ENCODE results near the gene AQP2. TPM values are rescaled to one million over a fixed set of nuclear protein-coding genes. Genes with fewer than 3 reads are reported as not detected.

AQP2 gene
- total and polyA plus RNA-seq, 2 donors (not counting 1 experiment from before 2014, with no cell fraction given): not detected

GRCh38 chr12:49946086-49946485 lies 4.5 kb upstream of the AQP2 start:
- intact Hi-C loops (cut with micrococcal nuclease): no loop called here
- Histone ChIP-seq H3K27me3 (replicated peaks in 1 of 4; ENCODE audit: control extremely low read depth in 1 of 4, control insufficient read depth in 3 of 4, insufficient read depth in 4 of 4, low read length in 3 of 4) (peaks cover 0 to 9% (median 4%) of the 10 kb centered on the region in 4 experiments), H3K36me3 (replicated peaks in 1 of 2; ENCODE audit: control extremely low read depth in 1 of 2, control insufficient read depth in 1 of 2, extremely low read depth in 1 of 2, insufficient read depth in 2 of 2, low read length in 1 of 2) (no peaks in the 10 kb centered on the region), H3K79me2 (ENCODE audit: control insufficient read depth, insufficient read depth, low read length) (no peaks in the 10 kb centered on the region), H3K27ac (ENCODE audit: low read length in 2 of 2) (no peak overlapping the region), H4K20me1 (ENCODE audit: control insufficient read depth, insufficient read depth, low read length, poor library complexity, severe bottlenecking) (no peaks in the 10 kb centered on the region), H3K4me1 (ENCODE audit: control insufficient read depth in 2 of 2, insufficient read depth in 2 of 2, low read length in 2 of 2) (peaks cover 0 to 8% of the 10 kb centered on the region in 2 donors), H3K9ac (ENCODE audit: low read length) (no peak overlapping the region), H2AFZ (ENCODE audit: insufficient read depth, low read depth, low read length, poor library complexity, severe bottlenecking) (peak overlapping the region; percentile 75), H3K4me2 (replicated peaks; ENCODE audit: low read depth, low read length, poor library complexity, severe bottlenecking) (no peak overlapping the region), H3K9me3 (ENCODE audit: control extremely low read depth in 1 of 3, control insufficient read depth in 2 of 3, insufficient read depth in 1 of 3, low read length in 2 of 3) (no peaks in the 10 kb centered on the region), H3K4me3 (ENCODE audit: control extremely low read depth in 1 of 5, extremely low read depth in 1 of 5, insufficient read depth in 1 of 5, low read depth in 2 of 5, low read length in 4 of 5) (no peak overlapping the region)
- no peaks in the 10 kb centered on the region for H3K9me3 Mint-ChIP-seq (ENCODE audit: insufficient read depth)
- ChIA-PET POLR2A (no interaction called here), CTCF (interaction anchor here (0.6 to 2.6 kb wide), 16 partner anchors 9 to 1439 kb away, joined by 3 to 21 read pairs (median 6); partner anchors contain the start of genes AQP5 and SMARCD1)
- DNase-seq (no peak), ATAC-seq (ENCODE audit: low read depth) (no peak)
- WGBS (ENCODE audit: insufficient coverage): 82% methylated on average over 6 of the region's 9 CpGs
- H3K27ac Mint-ChIP-seq: no peak overlapping the region
- H3K4me1 Mint-ChIP-seq: peaks cover 15% of the 10 kb centered on the region
- H3K4me3 Mint-ChIP-seq: no peak overlapping the region
- peaks cover 9% of the 10 kb centered on the region for H3K27me3 Mint-ChIP-seq
- TF ChIP-seq EZH2 (IDR thresholded peaks at IDR 0.05; ENCODE audit: borderline replicate concordance, insufficient read depth, low read depth, low read length, poor library complexity, severe bottlenecking) (no peak), CTCF (IDR thresholded peaks at IDR 0.05) (no peak)

- H3K4me3 ChIP-seq (ENCODE audit: control extremely low read depth in 1 of 5, extremely low read depth in 1 of 5, insufficient read depth in 1 of 5, low read depth in 2 of 5, low read length in 4 of 5): no peak overlapping the region
- H3K27me3 Mint-ChIP-seq: peaks cover 9% of the 10 kb centered on the region
These were observed 4.0 kb upstream of the AQP2 start for GRCh38 chr12:49946497-49946896.

More at GRCh38 chr12:49946497-49946896, 4.0 kb upstream of the AQP2 start:
- Histone ChIP-seq H3K9me3 (ENCODE audit: control extremely low read depth in 1 of 3, control insufficient read depth in 2 of 3, insufficient read depth in 1 of 3, low read length in 2 of 3) (no peaks in the 10 kb centered on the region), H3K27me3 (replicated peaks in 1 of 4; ENCODE audit: control extremely low read depth in 1 of 4, control insufficient read depth in 3 of 4, insufficient read depth in 4 of 4, low read length in 3 of 4) (peaks cover 0 to 9% (median 4%) of the 10 kb centered on the region in 4 experiments), H4K20me1 (ENCODE audit: control insufficient read depth, insufficient read depth, low read length, poor library complexity, severe bottlenecking) (no peaks in the 10 kb centered on the region), H3K79me2 (ENCODE audit: control insufficient read depth, insufficient read depth, low read length) (no peaks in the 10 kb centered on the region), H3K9ac (ENCODE audit: low read length) (no peak overlapping the region), H3K4me1 (ENCODE audit: control insufficient read depth in 2 of 2, insufficient read depth in 2 of 2, low read length in 2 of 2) (peaks cover 0 to 8% of the 10 kb centered on the region in 2 donors), H3K27ac (ENCODE audit: low read length in 2 of 2) (no peak overlapping the region), H3K4me2 (replicated peaks; ENCODE audit: low read depth, low read length, poor library complexity, severe bottlenecking) (no peak overlapping the region), H3K36me3 (replicated peaks in 1 of 2; ENCODE audit: control extremely low read depth in 1 of 2, control insufficient read depth in 1 of 2, extremely low read depth in 1 of 2, insufficient read depth in 2 of 2, low read length in 1 of 2) (no peaks in the 10 kb centered on the region), H2AFZ (ENCODE audit: insufficient read depth, low read depth, low read length, poor library complexity, severe bottlenecking) (no peak overlapping the region)
- CTCF ChIA-PET: interaction anchor here (0.6 to 2.6 kb wide), 12 partner anchors 9 to 1099 kb away, joined by 3 to 21 read pairs (median 6); partner anchors contain the start of gene AQP5
- 96% methylated on average over 3 of the region's 3 CpGs for WGBS (ENCODE audit: insufficient coverage)
- TF ChIP-seq CTCF (IDR thresholded peaks at IDR 0.05): no peak
- no peak for TF ChIP-seq EZH2 (IDR thresholded peaks at IDR 0.05; ENCODE audit: borderline replicate concordance, insufficient read depth, low read depth, low read length, poor library complexity, severe bottlenecking)
- intact Hi-C loops (cut with micrococcal nuclease): no loop called here
- ATAC-seq (ENCODE audit: low read depth) (no peak), DNase-seq (no peak)
- no peak overlapping the region for H3K4me3 Mint-ChIP-seq
- POLR2A ChIA-PET: no interaction called here
- no peaks in the 10 kb centered on the region for H3K9me3 Mint-ChIP-seq (ENCODE audit: insufficient read depth)
- H3K4me1 Mint-ChIP-seq: peaks cover 15% of the 10 kb centered on the region
- no peak overlapping the region for H3K27ac Mint-ChIP-seq
